ENCODE measurements around the gene ALK.

ALK gene

GRCh38 chr2:29251406-29251805 lies 670.0 kb downstream of the ALK start:
- Histone ChIP-seq H3K36me3 (no peaks in the 10 kb centered on the region), H3K4me3 (ENCODE audit: low read depth in 1 of 2, low read length in 1 of 2) (no peak overlapping the region), H3K27me3 (no peaks in the 10 kb centered on the region), H3K9me3 (no peaks in the 10 kb centered on the region), H3K4me1 (ENCODE audit: control insufficient read depth in 1 of 2, insufficient read depth in 1 of 2, low read depth in 1 of 2, low read length in 1 of 2) (no peaks in the 10 kb centered on the region), H3K27ac (no peak overlapping the region)
- TF ChIP-seq CTCF (IDR thresholded peaks at IDR 0.05), result no peak

GRCh38 chr2:29250977-29251376 lies 670.4 kb downstream of the ALK start:
- Histone ChIP-seq H3K36me3 (no peaks in the 10 kb centered on the region), H3K27me3 (no peaks in the 10 kb centered on the region), H3K4me3 (ENCODE audit: low read depth in 1 of 2, low read length in 1 of 2) (no peak overlapping the region), H3K27ac (no peak overlapping the region), H3K4me1 (ENCODE audit: control insufficient read depth in 1 of 2, insufficient read depth in 1 of 2, low read depth in 1 of 2, low read length in 1 of 2) (no peaks in the 10 kb centered on the region), H3K9me3 (no peaks in the 10 kb centered on the region)
- no peak for TF ChIP-seq CTCF (IDR thresholded peaks at IDR 0.05)

GRCh38 chr2:29249666-29250253 lies 671.6 kb downstream of the ALK start:
- Histone ChIP-seq H3K36me3 (no peaks in the 10 kb centered on the region), H3K27me3 (no peaks in the 10 kb centered on the region), H3K4me3 (ENCODE audit: low read depth in 1 of 2, low read length in 1 of 2) (no peak overlapping the region), H3K27ac (no peak overlapping the region), H3K4me1 (ENCODE audit: control insufficient read depth in 1 of 2, insufficient read depth in 1 of 2, low read depth in 1 of 2, low read length in 1 of 2) (no peaks in the 10 kb centered on the region), H3K9me3 (no peaks in the 10 kb centered on the region)
- TF ChIP-seq CTCF (IDR thresholded peaks at IDR 0.05), result no peak

GRCh38 chr2:29247336-29247914 lies 674.0 kb downstream of the ALK start:
- TF ChIP-seq CTCF (IDR thresholded peaks at IDR 0.05), result no peak
- Histone ChIP-seq H3K27ac (no peak overlapping the region), H3K4me3 (ENCODE audit: low read depth in 1 of 2, low read length in 1 of 2) (no peak overlapping the region), H3K36me3 (no peaks in the 10 kb centered on the region), H3K9me3 (no peaks in the 10 kb centered on the region), H3K27me3 (no peaks in the 10 kb centered on the region), H3K4me1 (ENCODE audit: control insufficient read depth in 1 of 2, insufficient read depth in 1 of 2, low read depth in 1 of 2, low read length in 1 of 2) (no peaks in the 10 kb centered on the region)

GRCh38 chr2:29246383-29247300 lies 674.7 kb downstream of the ALK start:
- Histone ChIP-seq H3K4me3 (ENCODE audit: low read depth in 1 of 2, low read length in 1 of 2) (no peak overlapping the region), H3K4me1 (ENCODE audit: control insufficient read depth in 1 of 2, insufficient read depth in 1 of 2, low read depth in 1 of 2, low read length in 1 of 2) (no peaks in the 10 kb centered on the region), H3K9me3 (no peaks in the 10 kb centered on the region), H3K27me3 (no peaks in the 10 kb centered on the region), H3K27ac (no peak overlapping the region), H3K36me3 (no peaks in the 10 kb centered on the region)
- no peak for TF ChIP-seq CTCF (IDR thresholded peaks at IDR 0.05)
